Activated CD8-positive, alpha-beta T cell treated with anti-CD3 and anti-CD28 coated beads, Interleukin-2, amount 10 ng/mL, durations not matched to agents 7 days and 5 days (primary cell): Measurements from ENCODE around the gene NADSYN1. TPM values are rescaled to one million over a fixed set of nuclear protein-coding genes. Genes with fewer than 3 reads are reported as not detected.

Experiments
- ATAC-seq: fragments of 150-1000 bp; cut with Tn5 transposase; one replicate; pipeline ENCODE4 v1.10.0; 2021; ENCODE audit warnings: moderate library complexity
- CTCF ChIA-PET: fragments of 350-600 bp; sonication (Branson Sonifier 250); formaldehyde crosslinking; loops from one replicate; lab custom pipeline; 2021; ENCODE audit warnings: antibody characterized with exemption; lab: Charles Lee
- POLR2A ChIA-PET: fragments of 350-600 bp; sonication (Branson Sonifier 250); formaldehyde crosslinking; loops from one replicate; lab custom pipeline; 2021; ENCODE audit warnings: antibody characterized with exemption; lab: Charles Lee
- DNase-seq: peaks from one replicate; pipeline ENCODE4 v3.0.0-alpha.2; 2020
- H3K27ac Mint-ChIP-seq: one replicate; pipeline ENCODE4 v1.8.0; 2021; ENCODE audit warnings: mild to moderate bottlenecking, mixed read lengths
- H3K27me3 Mint-ChIP-seq: one replicate; pipeline ENCODE4 v1.8.0; 2021; ENCODE audit warnings: low read depth, mixed read lengths
- H3K36me3 Mint-ChIP-seq: one replicate; pipeline ENCODE4 v1.8.0; 2021; ENCODE audit warnings: low read depth, mixed read lengths
- H3K4me1 Mint-ChIP-seq: one replicate; pipeline ENCODE4 v1.8.0; 2021; ENCODE audit warnings: low read depth, mixed read lengths
- H3K4me3 Mint-ChIP-seq: one replicate; pipeline ENCODE4 v1.8.0; 2021; ENCODE audit warnings: mild to moderate bottlenecking, mixed read lengths
- H3K9me3 Mint-ChIP-seq: one replicate; pipeline ENCODE4 v1.8.0; 2022; ENCODE audit warnings: mixed read lengths; ENCODE audit not compliant: insufficient read depth
- total RNA-seq, 2 experiments: library from RNA; stranded (reverse); gene quantifications; one replicate each; pipeline ENCODE4 v1.2.3, GENCODE V29; 2021

The NADSYN1 gene
- total RNA-seq, 2 experiments from 2014 or later = 118 to 127 TPM

GRCh38 chr11:71435278-71435951 lies 17.6 kb upstream of the NADSYN1 start:
- H3K36me3 Mint-ChIP-seq = peaks cover 28% of the 10 kb centered on the region
- CTCF ChIA-PET = no interaction called here

GRCh38 chr11:71436861-71437260 lies 16.1 kb upstream of the NADSYN1 start:
- CTCF ChIA-PET = no interaction called here
- no peak for ATAC-seq
- no peak overlapping the region for H3K27ac Mint-ChIP-seq
- H3K9me3 Mint-ChIP-seq = no peaks in the 10 kb centered on the region
- H3K27me3 Mint-ChIP-seq = no peaks in the 10 kb centered on the region
- no peaks in the 10 kb centered on the region for H3K4me1 Mint-ChIP-seq
- no peak for DNase-seq
- POLR2A ChIA-PET = no interaction called here
- H3K4me3 Mint-ChIP-seq = no peak overlapping the region
- peaks cover 32% of the 10 kb centered on the region for H3K36me3 Mint-ChIP-seq

More at GRCh38 chr11:71435278-71435951, 17.6 kb upstream of the NADSYN1 start:
- POLR2A ChIA-PET = no interaction called here
- Mint-ChIP-seq H3K27me3 (no peaks in the 10 kb centered on the region), H3K4me3 (no peak overlapping the region), H3K9me3 (no peaks in the 10 kb centered on the region), H3K4me1 (no peaks in the 10 kb centered on the region), H3K27ac (no peak overlapping the region)
- ATAC-seq = no peak
- DNase-seq = no peak

GRCh38 chr11:71437399-71437798 lies 15.6 kb upstream of the NADSYN1 start:
- DNase-seq (no peak), ATAC-seq (no peak)
- no peak overlapping the region for H3K27ac Mint-ChIP-seq
- no peaks in the 10 kb centered on the region for H3K27me3 Mint-ChIP-seq
- no peak overlapping the region for H3K4me3 Mint-ChIP-seq
- no peaks in the 10 kb centered on the region for H3K4me1 Mint-ChIP-seq
- ChIA-PET POLR2A (no interaction called here), CTCF (no interaction called here)
- peaks cover 36% of the 10 kb centered on the region for H3K36me3 Mint-ChIP-seq
- no peaks in the 10 kb centered on the region for H3K9me3 Mint-ChIP-seq

GRCh38 chr11:71437879-71438278 lies 15.1 kb upstream of the NADSYN1 start:
- H3K4me3 Mint-ChIP-seq = no peak overlapping the region
- peaks cover 39% of the 10 kb centered on the region for H3K36me3 Mint-ChIP-seq
- POLR2A ChIA-PET = no interaction called here
- no peak for DNase-seq
- no peak for ATAC-seq
- no peak overlapping the region for H3K27ac Mint-ChIP-seq
- no peaks in the 10 kb centered on the region for H3K4me1 Mint-ChIP-seq
- no peaks in the 10 kb centered on the region for H3K27me3 Mint-ChIP-seq
- CTCF ChIA-PET = no interaction called here
- H3K9me3 Mint-ChIP-seq = no peaks in the 10 kb centered on the region

GRCh38 chr11:71438650-71439049 lies 14.4 kb upstream of the NADSYN1 start:
- H3K36me3 Mint-ChIP-seq = peaks cover 47% of the 10 kb centered on the region

GRCh38 chr11:71440021-71440755 lies 12.8 kb upstream of the NADSYN1 start:
- DNase-seq (no peak), ATAC-seq (no peak)
- POLR2A ChIA-PET = no interaction called here
- Mint-ChIP-seq H3K4me1 (no peaks in the 10 kb centered on the region), H3K27me3 (no peaks in the 10 kb centered on the region), H3K36me3 (peaks cover 51% of the 10 kb centered on the region), H3K9me3 (no peaks in the 10 kb centered on the region), H3K27ac (no peak overlapping the region), H3K4me3 (no peak overlapping the region)
- CTCF ChIA-PET = no interaction called here

More at GRCh38 chr11:71438650-71439049, 14.4 kb upstream of the NADSYN1 start:
- POLR2A ChIA-PET = no interaction called here
- Mint-ChIP-seq H3K27ac (no peak overlapping the region), H3K4me1 (no peaks in the 10 kb centered on the region), H3K9me3 (no peaks in the 10 kb centered on the region), H3K27me3 (no peaks in the 10 kb centered on the region), H3K4me3 (no peak overlapping the region)
- ATAC-seq = no peak
- CTCF ChIA-PET = no interaction called here
- no peak for DNase-seq

- Mint-ChIP-seq H3K27ac (no peak overlapping the region), H3K4me3 (no peak overlapping the region), H3K27me3 (no peaks in the 10 kb centered on the region), H3K36me3 (peaks cover 58% of the 10 kb centered on the region), H3K9me3 (peaks cover 6% of the 10 kb centered on the region), H3K4me1 (peaks cover 3% of the 10 kb centered on the region)
- POLR2A ChIA-PET = no interaction called here
- CTCF ChIA-PET = no interaction called here
- ATAC-seq = no peak
- no peak for DNase-seq
These were observed 11.8 kb upstream of the NADSYN1 start for GRCh38 chr11:71441251-71441650.

GRCh38 chr11:71442123-71442522 lies 10.9 kb upstream of the NADSYN1 start:
- peaks cover 10% of the 10 kb centered on the region for H3K9me3 Mint-ChIP-seq
- H3K27ac Mint-ChIP-seq = no peak overlapping the region
- peaks cover 65% of the 10 kb centered on the region for H3K36me3 Mint-ChIP-seq

GRCh38 chr11:71442880-71443279 lies 10.1 kb upstream of the NADSYN1 start:
- DNase-seq (no peak), ATAC-seq (no peak)
- Mint-ChIP-seq H3K27me3 (no peaks in the 10 kb centered on the region), H3K27ac (no peak overlapping the region), H3K9me3 (peaks cover 10% of the 10 kb centered on the region), H3K36me3 (peaks cover 71% of the 10 kb centered on the region), H3K4me3 (no peak overlapping the region), H3K4me1 (peaks cover 17% of the 10 kb centered on the region)
- POLR2A ChIA-PET = no interaction called here
- CTCF ChIA-PET = no interaction called here

More at GRCh38 chr11:71442123-71442522, 10.9 kb upstream of the NADSYN1 start:
- Mint-ChIP-seq H3K27me3 (no peaks in the 10 kb centered on the region), H3K4me3 (no peak overlapping the region), H3K4me1 (peaks cover 11% of the 10 kb centered on the region)
- DNase-seq (no peak), ATAC-seq (no peak)
- ChIA-PET POLR2A (no interaction called here), CTCF (no interaction called here)

- no peak for DNase-seq
- ChIA-PET POLR2A (interaction anchor here (0.7 kb wide), 1 partner anchor 10 kb away, joined by 3 read pairs; the partner anchor contains the start of gene NADSYN1), CTCF (no interaction called here)
These were observed 9.1 kb upstream of the NADSYN1 start for GRCh38 chr11:71443736-71444445.

GRCh38 chr11:71444811-71445210 lies 8.2 kb upstream of the NADSYN1 start:
- peaks cover 24% of the 10 kb centered on the region for H3K4me1 Mint-ChIP-seq
- ChIA-PET CTCF (no interaction called here), POLR2A (no interaction called here)
- no peak overlapping the region for H3K4me3 Mint-ChIP-seq
- peaks cover 60% of the 10 kb centered on the region for H3K36me3 Mint-ChIP-seq
- H3K27me3 Mint-ChIP-seq = no peaks in the 10 kb centered on the region
- DNase-seq (no peak), ATAC-seq (no peak)
- peaks cover 10% of the 10 kb centered on the region for H3K9me3 Mint-ChIP-seq
- no peak overlapping the region for H3K27ac Mint-ChIP-seq

More at GRCh38 chr11:71443736-71444445, 9.1 kb upstream of the NADSYN1 start:
- peaks cover 10% of the 10 kb centered on the region for H3K9me3 Mint-ChIP-seq
- H3K27ac Mint-ChIP-seq = no peak overlapping the region
- H3K4me1 Mint-ChIP-seq = peaks cover 17% of the 10 kb centered on the region
- no peaks in the 10 kb centered on the region for H3K27me3 Mint-ChIP-seq
- H3K36me3 Mint-ChIP-seq = peaks cover 66% of the 10 kb centered on the region
- no peak overlapping the region for H3K4me3 Mint-ChIP-seq
- ATAC-seq = no peak

- Mint-ChIP-seq H3K27ac (no peak overlapping the region), H3K4me3 (no peak overlapping the region), H3K4me1 (peaks cover 33% of the 10 kb centered on the region), H3K36me3 (peaks cover 52% of the 10 kb centered on the region), H3K27me3 (no peaks in the 10 kb centered on the region), H3K9me3 (peaks cover 10% of the 10 kb centered on the region)
- DNase-seq = no peak
- ChIA-PET POLR2A (no interaction called here), CTCF (no interaction called here)
- ATAC-seq = no peak
These were observed 6.9 kb upstream of the NADSYN1 start for GRCh38 chr11:71446150-71446549.
